ENCODE data around the gene NKAIN2. TPM values are rescaled to one million over a fixed set of nuclear protein-coding genes. Genes with fewer than 3 reads are reported as not detected.

Gene NKAIN2
- total RNA-seq, 4 donors from 2014 or later = 0.11 to 1.0 (median 0.94) TPM; not detected in 1

DNA sequence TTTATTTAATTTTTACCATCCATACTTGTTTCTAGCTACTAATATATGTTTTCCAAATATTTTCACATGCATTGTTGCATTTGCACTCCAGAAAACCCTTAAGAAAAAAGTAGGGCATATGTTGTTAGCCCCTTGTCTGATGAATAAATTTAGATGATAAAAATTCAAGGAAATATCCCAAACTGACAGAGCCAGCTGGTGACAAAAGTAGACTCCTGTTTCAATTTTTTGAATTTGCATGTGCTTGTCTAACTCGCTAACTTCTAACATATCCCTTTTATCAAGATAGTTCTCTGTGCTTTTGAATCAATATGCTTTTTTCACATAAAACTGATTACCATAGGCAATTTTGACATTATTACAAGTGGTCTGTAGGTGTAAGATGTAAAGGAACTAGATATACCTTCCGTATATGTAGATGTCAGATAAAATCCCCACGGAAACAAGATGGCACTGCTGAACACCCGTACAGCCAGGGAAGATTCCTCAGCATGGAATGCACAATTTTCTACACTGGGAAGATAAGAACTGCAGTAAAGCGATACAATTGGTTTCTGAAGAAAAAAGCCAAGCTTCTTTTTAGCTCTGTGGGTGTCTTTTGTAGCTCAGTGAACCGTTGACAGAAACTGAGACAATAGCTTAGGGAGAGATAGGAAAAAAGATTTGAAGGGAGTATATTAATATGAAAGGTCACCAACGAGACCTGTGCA is 721.0 kb downstream of the NKAIN2 start:
- intact Hi-C loops (cut with DNase I) = no loop called here
- DNase-seq = no peak
- Histone ChIP-seq H3K36me3 (no peaks in the 10 kb centered on the region), H3K27ac (no peak overlapping the region), H3K4me1 (no peaks in the 10 kb centered on the region), H3K4me3 (replicated peaks in 1 of 3) (no peak overlapping the region), H3K27me3 (no peaks in the 10 kb centered on the region), H3K9me3 (no peaks in the 10 kb centered on the region)
- WGBS, 2 donors = 79 to 86% methylated on average over 7 of the region's 7 CpGs
- TF ChIP-seq, protein P1, sequence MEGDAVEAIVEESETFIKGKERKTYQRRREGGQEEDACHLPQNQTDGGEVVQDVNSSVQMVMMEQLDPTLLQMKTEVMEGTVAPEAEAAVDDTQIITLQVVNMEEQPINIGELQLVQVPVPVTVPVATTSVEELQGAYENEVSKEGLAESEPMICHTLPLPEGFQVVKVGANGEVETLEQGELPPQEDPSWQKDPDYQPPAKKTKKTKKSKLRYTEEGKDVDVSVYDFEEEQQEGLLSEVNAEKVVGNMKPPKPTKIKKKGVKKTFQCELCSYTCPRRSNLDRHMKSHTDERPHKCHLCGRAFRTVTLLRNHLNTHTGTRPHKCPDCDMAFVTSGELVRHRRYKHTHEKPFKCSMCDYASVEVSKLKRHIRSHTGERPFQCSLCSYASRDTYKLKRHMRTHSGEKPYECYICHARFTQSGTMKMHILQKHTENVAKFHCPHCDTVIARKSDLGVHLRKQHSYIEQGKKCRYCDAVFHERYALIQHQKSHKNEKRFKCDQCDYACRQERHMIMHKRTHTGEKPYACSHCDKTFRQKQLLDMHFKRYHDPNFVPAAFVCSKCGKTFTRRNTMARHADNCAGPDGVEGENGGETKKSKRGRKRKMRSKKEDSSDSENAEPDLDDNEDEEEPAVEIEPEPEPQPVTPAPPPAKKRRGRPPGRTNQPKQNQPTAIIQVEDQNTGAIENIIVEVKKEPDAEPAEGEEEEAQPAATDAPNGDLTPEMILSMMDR (IDR thresholded peaks at IDR 0.05) = no peak
- no peak for TF ChIP-seq POLR2A (IDR thresholded peaks at IDR 0.05)

DNA sequence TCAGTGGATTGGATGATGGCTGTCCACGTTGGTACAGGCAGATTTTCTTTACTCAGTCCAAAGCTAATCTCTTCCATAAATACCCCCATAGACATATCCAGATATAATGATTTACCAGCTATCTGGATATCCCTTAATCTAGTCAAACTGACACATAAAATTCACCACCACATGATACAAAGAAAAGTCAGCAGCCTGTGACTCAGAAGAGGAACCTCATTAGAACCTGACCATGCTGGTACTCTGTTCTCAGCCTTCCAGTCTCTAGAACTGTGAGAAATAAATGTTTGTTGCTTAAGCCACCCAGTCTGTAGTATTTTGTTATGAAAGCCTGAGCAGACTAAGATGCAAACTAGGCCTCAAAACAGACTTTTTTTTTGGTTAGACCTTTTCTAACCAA is 727.3 kb downstream of the NKAIN2 start:
- Histone ChIP-seq H3K36me3 (no peaks in the 10 kb centered on the region), H3K4me3 (replicated peaks in 1 of 3) (no peak overlapping the region), H3K4me1 (no peaks in the 10 kb centered on the region), H3K27ac (no peak overlapping the region), H3K27me3 (no peaks in the 10 kb centered on the region), H3K9me3 (no peaks in the 10 kb centered on the region)
- no peak for TF ChIP-seq POLR2A (IDR thresholded peaks at IDR 0.05)
- TF ChIP-seq, protein P1 (IDR thresholded peaks at IDR 0.05) = no peak
- DNase-seq = no peak
- WGBS, 2 donors = 83 to 96% methylated on average over 1 of the region's 1 CpG
- intact Hi-C loops (cut with DNase I) = no loop called here

DNA sequence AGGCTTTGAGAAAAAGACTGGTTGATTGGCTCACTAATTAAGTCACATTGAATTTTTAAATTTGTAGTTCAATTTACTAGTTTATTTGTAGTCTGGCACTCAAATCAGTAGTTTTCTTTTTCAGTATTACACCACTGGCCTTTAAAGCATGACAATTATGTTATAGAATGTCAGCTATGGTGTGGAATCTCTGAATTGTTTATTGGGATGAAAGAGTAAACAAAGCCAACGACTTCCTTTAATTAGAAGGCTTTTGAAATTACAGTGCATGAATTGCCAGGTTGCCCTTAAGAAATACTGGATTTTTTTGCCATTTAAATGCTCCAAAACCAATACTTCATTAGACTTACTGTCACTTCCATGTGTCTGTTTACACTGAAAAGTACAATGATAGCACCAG is 731.6 kb downstream of the NKAIN2 start:
- Histone ChIP-seq H3K27me3 (no peaks in the 10 kb centered on the region), H3K9me3 (no peaks in the 10 kb centered on the region), H3K4me3 (replicated peaks in 1 of 3) (no peak overlapping the region), H3K4me1 (no peaks in the 10 kb centered on the region), H3K27ac (no peak overlapping the region), H3K36me3 (no peaks in the 10 kb centered on the region)
- intact Hi-C loops (cut with DNase I) = no loop called here
- no peak for DNase-seq
- WGBS, 2 donors = 28 to 49% methylated on average over 1 of the region's 1 CpG
- TF ChIP-seq, protein P1 (IDR thresholded peaks at IDR 0.05) = no peak
- TF ChIP-seq POLR2A (IDR thresholded peaks at IDR 0.05) = no peak

DNA sequence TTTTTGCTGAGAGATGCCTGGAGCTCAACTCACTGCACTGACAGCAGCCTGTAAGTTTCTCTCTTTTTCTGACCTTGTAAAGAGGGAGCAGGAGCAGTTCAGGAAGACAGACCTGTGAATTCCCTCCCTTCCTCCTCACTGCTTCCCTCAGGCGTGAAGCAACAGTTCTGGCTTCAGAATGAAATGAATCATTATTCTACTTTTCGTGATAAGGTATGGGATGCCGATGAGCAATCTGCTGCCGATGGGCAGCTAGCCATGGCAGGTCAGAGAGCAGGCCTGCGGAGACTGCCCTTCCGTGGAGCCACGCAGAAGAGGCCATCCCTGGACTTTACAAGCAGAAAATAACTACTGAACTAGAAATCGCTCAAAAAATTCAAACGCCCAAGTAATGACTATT is 732.1 kb downstream of the NKAIN2 start:
- H3K27me3 ChIP-seq = no peaks in the 10 kb centered on the region
- no peaks in the 10 kb centered on the region for H3K4me1 ChIP-seq
- TF ChIP-seq, protein P1 (IDR thresholded peaks at IDR 0.05) = no peak
- H3K9me3 ChIP-seq = no peaks in the 10 kb centered on the region
- 60 to 65% methylated on average over 9 of the region's 9 CpGs for WGBS, 2 donors
- DNase-seq = peak in 1 of 2 donors; percentile 4
- intact Hi-C loops (cut with DNase I) = no loop called here
- no peak overlapping the region for H3K27ac ChIP-seq
- H3K36me3 ChIP-seq = no peaks in the 10 kb centered on the region
- no peak overlapping the region for H3K4me3 ChIP-seq (replicated peaks in 1 of 3)

DNA sequence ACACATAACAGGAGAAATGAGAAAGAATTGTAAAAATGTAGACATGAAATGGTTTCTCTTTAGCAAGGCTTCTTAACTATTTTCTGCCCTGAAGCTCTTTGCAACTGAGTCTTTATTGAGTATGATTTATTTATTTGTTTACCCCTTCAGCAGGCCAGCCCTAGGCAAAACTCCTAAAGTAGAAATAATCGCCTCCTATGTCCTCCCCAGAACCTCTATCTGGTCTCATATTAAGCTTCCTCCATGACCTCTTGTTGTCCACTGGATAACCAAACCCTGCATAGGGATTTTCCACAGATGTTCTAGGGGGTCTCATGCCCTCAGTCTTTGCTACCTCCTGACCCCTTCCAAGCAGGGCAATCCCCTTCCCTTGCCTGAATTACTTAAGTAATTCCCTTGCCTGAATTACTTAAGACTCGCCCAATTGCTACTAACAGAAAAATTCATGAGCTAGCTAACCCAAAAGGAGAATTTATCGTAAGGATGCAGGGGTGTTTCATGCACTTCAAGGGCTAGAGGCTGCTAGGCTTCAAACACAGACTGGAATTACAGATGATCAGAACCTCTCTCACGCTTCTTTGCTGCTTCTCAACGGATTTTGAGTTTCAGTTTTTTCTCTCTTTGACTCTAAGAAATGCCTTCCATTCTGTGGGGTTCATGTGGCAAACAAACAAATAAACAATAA is 732.6 kb downstream of the NKAIN2 start:
- no peaks in the 10 kb centered on the region for H3K4me1 ChIP-seq
- no peak overlapping the region for H3K27ac ChIP-seq
- H3K27me3 ChIP-seq = no peaks in the 10 kb centered on the region
- TF ChIP-seq POLR2A (IDR thresholded peaks at IDR 0.05) = no peak
- TF ChIP-seq, protein P1 (IDR thresholded peaks at IDR 0.05) = no peak
- WGBS, 2 donors = 89 to 94% methylated on average over 5 of the region's 5 CpGs
- H3K36me3 ChIP-seq = no peaks in the 10 kb centered on the region
- no peaks in the 10 kb centered on the region for H3K9me3 ChIP-seq
- intact Hi-C loops (cut with DNase I) = no loop called here
- DNase-seq = no peak
- no peak overlapping the region for H3K4me3 ChIP-seq (replicated peaks in 1 of 3)

Measured in thyroid gland (tissue), 4 donors.